SK-N-SH treated with all-trans-retinoic acid at 6 μM for 48 hours (cell line): ENCODE data around the gene RHBDF2.

ENCODE experiments used
- ATAC-seq: fragments of 200-7000 bp; cut with Tn5 transposase; 3 replicates; pipeline ENCODE4 v1.9.1; 2020; ENCODE audit warnings: mild to moderate bottlenecking, moderate library complexity
- ARNTL ChIP-seq: fragments of 450-650 bp; formaldehyde crosslinking; IDR thresholded peaks from 2 replicates; pipeline ENCODE4 v1.5.0; 2020; ENCODE audit warnings: low read depth, mild to moderate bottlenecking, moderate library complexity, borderline replicate concordance
- CREB5 ChIP-seq: fragments of 250-450 bp; sonication (Bioruptor Pico); IDR thresholded peaks from 2 replicates; pipeline ENCODE4 v1.5.1; 2020; ENCODE audit warnings: low read depth, mild to moderate bottlenecking, moderate library complexity
- CSDC2 ChIP-seq: fragments of 250-450 bp; sonication (Bioruptor Pico); IDR thresholded peaks from 2 replicates; pipeline ENCODE4 v1.5.0; 2020; ENCODE audit warnings: mild to moderate bottlenecking, moderate library complexity
- ESRRG ChIP-seq: fragments of 250-450 bp; sonication (Bioruptor Pico); IDR thresholded peaks from 2 replicates; pipeline ENCODE4 v1.6.1; 2021; ENCODE audit warnings: mild to moderate bottlenecking
- ISL1 ChIP-seq: fragments of 250-450 bp; sonication (Bioruptor Pico); IDR thresholded peaks from 2 replicates; pipeline ENCODE4 v2.1.2; 2022; ENCODE audit warnings: mild to moderate bottlenecking, moderate library complexity
- OSR1 ChIP-seq: fragments of 250-450 bp; sonication (Bioruptor Pico); IDR thresholded peaks from 2 replicates; pipeline ENCODE4 v1.8.0; 2022; ENCODE audit warnings: moderate library complexity, mild to moderate bottlenecking, inconsistent platforms
- POU6F1 ChIP-seq: fragments of 250-450 bp; sonication (Bioruptor Pico); IDR thresholded peaks from 2 replicates; pipeline ENCODE4 v1.8.0; 2021; ENCODE audit warnings: low read depth, mild to moderate bottlenecking, moderate library complexity, borderline replicate concordance
- PPARA ChIP-seq: fragments of 250-450 bp; sonication (Bioruptor Pico); IDR thresholded peaks from 2 replicates; pipeline ENCODE4 v1.5.0; 2020; ENCODE audit warnings: mild to moderate bottlenecking, borderline replicate concordance
- RARB ChIP-seq: fragments of 250-450 bp; sonication (Bioruptor Pico); IDR thresholded peaks from 2 replicates; pipeline ENCODE4 v1.8.0; 2021; ENCODE audit warnings: mild to moderate bottlenecking, moderate library complexity
- SNAI2 ChIP-seq: fragments of 250-450 bp; sonication (Bioruptor Pico); IDR thresholded peaks from 2 replicates; pipeline ENCODE4 v1.5.0; 2020; ENCODE audit warnings: mild to moderate bottlenecking, moderate library complexity
- TOX ChIP-seq: fragments of 250-450 bp; sonication (Bioruptor Pico); IDR thresholded peaks from 2 replicates; pipeline ENCODE4 v1.8.0; 2021; ENCODE audit warnings: mild to moderate bottlenecking, moderate library complexity, borderline replicate concordance
- TSHZ2 ChIP-seq: fragments of 250-450 bp; sonication (Bioruptor Pico); IDR thresholded peaks from 2 replicates; pipeline ENCODE4 v1.5.0; 2020; ENCODE audit warnings: mild to moderate bottlenecking, moderate library complexity
- ZC3H10 ChIP-seq: fragments of 250-450 bp; sonication (Bioruptor Pico); IDR thresholded peaks from 2 replicates; pipeline ENCODE4 v1.5.1; 2021; ENCODE audit warnings: mild to moderate bottlenecking, moderate library complexity
- ZFP3 ChIP-seq: fragments of 250-450 bp; sonication (Bioruptor Pico); IDR thresholded peaks from 2 replicates; pipeline ENCODE4 v1.5.0; 2020; ENCODE audit warnings: mild to moderate bottlenecking, moderate library complexity
- ZNF70 ChIP-seq: fragments of 450-650 bp; formaldehyde crosslinking; IDR thresholded peaks from 2 replicates; pipeline ENCODE4 v1.5.0; 2020; ENCODE audit warnings: mild to moderate bottlenecking, moderate library complexity
- ZNF8 ChIP-seq: fragments of 450-650 bp; formaldehyde crosslinking; IDR thresholded peaks from 2 replicates; pipeline ENCODE4 v1.5.0; 2020; ENCODE audit warnings: mild to moderate bottlenecking, moderate library complexity
- TF ChIP-seq, protein P1 (sequence below): fragments of 250-450 bp; sonication (Bioruptor Pico); IDR thresholded peaks from 2 replicates; pipeline ENCODE4 v1.8.0; 2020; ENCODE audit warnings: mild to moderate bottlenecking, moderate library complexity, borderline replicate concordance
- TF ChIP-seq, protein P2 (sequence below): fragments of 250-450 bp; sonication (Bioruptor Pico); IDR thresholded peaks from 2 replicates; pipeline ENCODE4 v1.5.1; 2021; ENCODE audit warnings: mild to moderate bottlenecking, moderate library complexity

RHBDF2 gene

DNA sequence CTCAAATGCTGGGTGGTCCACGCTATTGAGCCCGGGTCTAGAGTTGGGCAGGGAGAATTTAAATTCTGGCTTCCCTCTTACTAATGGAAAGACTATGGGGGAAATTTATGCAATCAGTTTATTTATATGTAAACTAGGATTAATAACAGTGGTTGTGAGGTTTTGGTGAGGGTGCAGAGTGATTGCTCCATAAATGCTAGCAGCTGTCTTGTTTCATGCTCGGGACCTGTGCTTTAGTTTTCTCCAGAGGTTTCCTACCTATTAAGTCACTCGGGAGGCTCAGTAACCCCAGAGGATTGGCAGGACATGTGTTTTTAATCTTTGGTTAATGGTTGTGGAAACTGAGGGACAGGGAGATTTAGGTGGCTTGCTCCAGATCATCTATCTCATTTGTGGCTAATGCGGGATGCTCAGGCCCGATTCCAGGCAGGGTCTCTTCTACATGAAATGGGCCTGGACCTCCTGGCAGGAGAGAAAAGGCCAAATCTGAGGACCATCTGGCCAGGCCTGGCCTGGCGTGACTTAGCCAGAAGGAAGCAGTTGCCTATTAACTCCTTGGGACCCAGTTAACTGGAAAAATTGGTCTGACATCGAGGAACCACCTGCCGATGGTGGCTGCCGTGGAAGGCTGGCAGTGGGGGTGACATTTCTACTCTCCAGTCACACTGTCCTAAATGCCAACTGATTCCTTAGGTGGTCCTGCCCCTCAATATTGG lies 40.7 kb upstream of the RHBDF2 start:
- no peak for TF ChIP-seq CREB5
- no peak for TF ChIP-seq ZFP3 (CRISPR knock-in tag)
- no peak for TF ChIP-seq RARB (CRISPR knock-in tag)
- TF ChIP-seq, protein P1, sequence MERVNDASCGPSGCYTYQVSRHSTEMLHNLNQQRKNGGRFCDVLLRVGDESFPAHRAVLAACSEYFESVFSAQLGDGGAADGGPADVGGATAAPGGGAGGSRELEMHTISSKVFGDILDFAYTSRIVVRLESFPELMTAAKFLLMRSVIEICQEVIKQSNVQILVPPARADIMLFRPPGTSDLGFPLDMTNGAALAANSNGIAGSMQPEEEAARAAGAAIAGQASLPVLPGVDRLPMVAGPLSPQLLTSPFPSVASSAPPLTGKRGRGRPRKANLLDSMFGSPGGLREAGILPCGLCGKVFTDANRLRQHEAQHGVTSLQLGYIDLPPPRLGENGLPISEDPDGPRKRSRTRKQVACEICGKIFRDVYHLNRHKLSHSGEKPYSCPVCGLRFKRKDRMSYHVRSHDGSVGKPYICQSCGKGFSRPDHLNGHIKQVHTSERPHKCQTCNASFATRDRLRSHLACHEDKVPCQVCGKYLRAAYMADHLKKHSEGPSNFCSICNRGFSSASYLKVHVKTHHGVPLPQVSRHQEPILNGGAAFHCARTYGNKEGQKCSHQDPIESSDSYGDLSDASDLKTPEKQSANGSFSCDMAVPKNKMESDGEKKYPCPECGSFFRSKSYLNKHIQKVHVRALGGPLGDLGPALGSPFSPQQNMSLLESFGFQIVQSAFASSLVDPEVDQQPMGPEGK (CRISPR knock-in tag): no peak
- TF ChIP-seq, protein P2, sequence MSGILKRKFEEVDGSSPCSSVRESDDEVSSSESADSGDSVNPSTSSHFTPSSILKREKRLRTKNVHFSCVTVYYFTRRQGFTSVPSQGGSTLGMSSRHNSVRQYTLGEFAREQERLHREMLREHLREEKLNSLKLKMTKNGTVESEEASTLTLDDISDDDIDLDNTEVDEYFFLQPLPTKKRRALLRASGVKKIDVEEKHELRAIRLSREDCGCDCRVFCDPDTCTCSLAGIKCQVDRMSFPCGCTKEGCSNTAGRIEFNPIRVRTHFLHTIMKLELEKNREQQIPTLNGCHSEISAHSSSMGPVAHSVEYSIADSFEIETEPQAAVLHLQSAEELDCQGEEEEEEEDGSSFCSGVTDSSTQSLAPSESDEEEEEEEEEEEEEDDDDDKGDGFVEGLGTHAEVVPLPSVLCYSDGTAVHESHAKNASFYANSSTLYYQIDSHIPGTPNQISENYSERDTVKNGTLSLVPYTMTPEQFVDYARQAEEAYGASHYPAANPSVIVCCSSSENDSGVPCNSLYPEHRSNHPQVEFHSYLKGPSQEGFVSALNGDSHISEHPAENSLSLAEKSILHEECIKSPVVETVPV: no peak
- TF ChIP-seq TSHZ2: no peak
- no peak for TF ChIP-seq OSR1 (CRISPR knock-in tag)
- TF ChIP-seq ZNF70: no peak
- TF ChIP-seq TOX (CRISPR knock-in tag): no peak
- TF ChIP-seq ARNTL (CRISPR knock-in tag): no peak
- no peak for TF ChIP-seq ZNF8
- no peak for TF ChIP-seq ISL1 (CRISPR knock-in tag)
- TF ChIP-seq POU6F1 (CRISPR knock-in tag): no peak
- TF ChIP-seq PPARA: no peak
- TF ChIP-seq, all 23 proteins: peak for 0
- no peak for ATAC-seq

GRCh38 chr17:76540381-76541300 lies 39.4 kb upstream of the RHBDF2 start:
- no peak for TF ChIP-seq CSDC2 (CRISPR knock-in tag)
- TF ChIP-seq TSHZ2: peak; percentile 1; the same call in 1 of the 2 replicates
- no peak for TF ChIP-seq PPARA
- no peak for TF ChIP-seq ZNF8
- no peak for TF ChIP-seq ESRRG (CRISPR knock-in tag)
- no peak for TF ChIP-seq ZC3H10 (CRISPR knock-in tag)
- TF ChIP-seq SNAI2 (CRISPR knock-in tag): 0 out of 2 replicates have a peak, but pooled peaks have one; percentile 9
- TF ChIP-seq, all 23 proteins: peak for 2
- ATAC-seq: peak; percentile 95
